GM12892 (cell line): ENCODE measurements around the gene POU6F2.
"Not testable (repeated sequence)": the region's sequence is repeated elsewhere in the genome, so short reads cannot be mapped to it uniquely, and the experiment has no call there.

Experiments used
- DNase-seq: peaks from one replicate; pipeline ENCODE4 v3.0.0; 2011; ENCODE audit not compliant: insufficient read length
- FAIRE-seq: peaks from 2 replicates; lab custom pipeline; 2011; peaks lifted over from hg19 to GRCh38; lab: Jason Lieb, UNC
- POLR2A ChIP-seq: IDR thresholded peaks from 2 replicates; pipeline ENCODE4 v1.6.1; 2011; ENCODE audit warnings: low read depth, low read length, control low read depth
- POLR2AphosphoS5 ChIP-seq: IDR thresholded peaks from 2 replicates; pipeline ENCODE4 v1.6.1; 2011; ENCODE audit warnings: low read depth, low read length, control low read depth
- TAF1 ChIP-seq: IDR thresholded peaks from 2 replicates; pipeline ENCODE4 v1.6.1; 2011; ENCODE audit warnings: low read depth, mild to moderate bottlenecking, control low read depth, low read length, borderline replicate concordance

Gene POU6F2

GRCh38 chr7:39005036-39005435 is 27.3 kb downstream of the POU6F2 start:
- TF ChIP-seq POLR2A (no peak), TAF1 (no peak), POLR2AphosphoS5 (no peak)
- no peak for FAIRE-seq
- DNase-seq, result no peak

- DNase-seq, result no peak
- no peak for FAIRE-seq
- TF ChIP-seq TAF1 (no peak), POLR2A (no peak), POLR2AphosphoS5 (no peak)
These were observed 27.8 kb downstream of the POU6F2 start for GRCh38 chr7:39005461-39005860.

DNA sequence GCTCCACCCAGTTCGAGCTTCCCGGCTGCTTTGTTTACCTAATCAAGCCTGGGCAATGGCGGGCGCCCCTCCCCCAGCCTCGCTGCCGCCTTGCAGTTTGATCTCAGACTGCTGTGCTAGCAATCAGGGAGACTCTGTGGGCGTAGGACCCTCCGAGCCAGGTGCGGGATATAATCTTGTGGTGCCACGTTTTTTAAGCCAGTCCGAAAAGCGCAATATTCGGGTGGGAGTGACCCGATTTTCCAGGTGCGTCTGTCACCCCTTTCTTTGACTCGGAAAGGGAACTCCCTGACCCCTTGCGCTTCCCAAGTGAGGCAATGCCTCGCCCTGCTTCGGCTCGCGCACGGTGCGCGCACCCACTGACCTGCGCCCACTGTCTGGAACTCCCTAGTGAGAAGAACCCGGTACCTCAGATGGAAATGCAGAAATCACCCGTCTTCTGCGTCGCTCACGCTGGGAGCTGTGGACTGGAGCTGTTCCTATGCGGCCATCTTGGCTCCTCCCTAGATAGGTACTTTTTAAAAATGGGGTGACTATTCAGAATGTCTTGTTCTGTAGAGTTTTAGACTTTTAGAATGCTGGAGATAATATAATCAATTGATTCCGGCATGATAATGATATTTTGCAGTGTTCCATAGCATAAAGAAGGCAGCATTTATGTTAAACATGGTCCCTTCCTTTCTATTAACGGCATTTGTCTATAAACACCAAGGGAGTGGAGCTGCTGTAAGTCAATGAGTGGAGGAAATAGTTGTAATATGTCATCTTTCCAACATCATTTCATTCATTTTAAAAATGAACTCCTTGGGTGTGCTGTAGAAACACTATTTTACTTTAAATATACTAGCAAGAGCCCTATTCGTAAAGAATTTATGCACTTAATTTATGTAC is 35.6 kb downstream of the POU6F2 start:
- not testable (repeated sequence) for FAIRE-seq, DNase-seq

- DNase-seq (no peak), FAIRE-seq (no peak)
- TF ChIP-seq POLR2A (no peak), TAF1 (no peak), POLR2AphosphoS5 (no peak)
These were observed 38.9 kb downstream of the POU6F2 start for GRCh38 chr7:39016609-39017008.

GRCh38 chr7:39017369-39017915 is 39.7 kb downstream of the POU6F2 start:
- FAIRE-seq, result no peak

DNA sequence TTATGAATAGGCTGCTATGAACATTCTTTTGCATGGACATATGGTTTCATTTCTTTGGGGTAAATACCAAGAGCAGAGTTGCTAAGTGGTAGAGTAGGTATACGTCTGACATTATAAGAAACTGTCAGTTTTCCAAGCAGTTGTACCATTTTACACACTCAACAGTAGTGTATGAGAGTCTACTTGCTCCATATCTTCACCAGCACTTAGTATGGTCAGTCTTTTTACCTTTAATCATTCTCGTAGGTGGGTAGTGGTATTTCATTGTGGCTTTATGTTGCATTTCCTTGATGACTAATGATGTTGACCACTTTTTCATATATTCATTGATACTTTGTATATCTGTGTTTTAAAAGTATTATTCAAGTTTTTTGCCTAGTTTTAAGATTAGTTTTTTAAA is 45.1 kb downstream of the POU6F2 start:
- no peak for TF ChIP-seq POLR2A
- no peak for TF ChIP-seq TAF1
- no peak for TF ChIP-seq POLR2AphosphoS5
- FAIRE-seq, result no peak
- DNase-seq, result no peak

More at GRCh38 chr7:39017369-39017915, 39.7 kb downstream of the POU6F2 start:
- DNase-seq, result no peak
- TF ChIP-seq TAF1, result no peak
- no peak for TF ChIP-seq POLR2AphosphoS5
- no peak for TF ChIP-seq POLR2A

GRCh38 chr7:39027491-39027890 is 49.8 kb downstream of the POU6F2 start:
- no peak for TF ChIP-seq POLR2A
- no peak for TF ChIP-seq POLR2AphosphoS5
- TF ChIP-seq TAF1, result no peak
- DNase-seq (no peak), FAIRE-seq (no peak)

- no peak for FAIRE-seq
These were observed 56.3 kb downstream of the POU6F2 start for GRCh38 chr7:39033885-39034624.

DNA sequence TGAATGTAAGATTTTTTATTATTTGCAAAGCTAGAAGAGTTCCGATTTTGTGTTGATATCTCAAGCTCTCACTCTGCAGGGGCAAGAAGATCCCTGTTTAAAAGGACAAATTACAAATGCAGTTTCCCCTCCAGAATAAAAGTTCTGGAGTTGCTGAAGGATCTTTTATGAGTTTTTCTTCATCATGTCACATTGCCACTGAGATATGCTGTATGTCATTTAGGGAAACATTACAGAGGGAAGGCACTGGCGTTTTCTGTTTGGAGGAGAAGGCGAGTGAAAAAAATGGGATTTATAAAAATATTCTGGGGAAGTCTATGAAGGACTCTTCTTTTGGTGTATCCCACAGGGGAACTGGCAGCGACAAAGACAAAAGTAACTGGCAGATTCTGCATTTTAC is 57.4 kb downstream of the POU6F2 start:
- TF ChIP-seq TAF1, result no peak
- no peak for TF ChIP-seq POLR2A
- TF ChIP-seq POLR2AphosphoS5, result no peak
- FAIRE-seq, result no peak
- DNase-seq, result no peak

More at GRCh38 chr7:39033885-39034624, 56.3 kb downstream of the POU6F2 start:
- DNase-seq, result no peak
- TF ChIP-seq TAF1, result no peak
- no peak for TF ChIP-seq POLR2A
- TF ChIP-seq POLR2AphosphoS5, result no peak

GRCh38 chr7:39035903-39036302 is 58.2 kb downstream of the POU6F2 start:
- FAIRE-seq (no peak), DNase-seq (no peak)
- no peak for TF ChIP-seq POLR2AphosphoS5
- TF ChIP-seq POLR2A, result no peak
- no peak for TF ChIP-seq TAF1

DNA sequence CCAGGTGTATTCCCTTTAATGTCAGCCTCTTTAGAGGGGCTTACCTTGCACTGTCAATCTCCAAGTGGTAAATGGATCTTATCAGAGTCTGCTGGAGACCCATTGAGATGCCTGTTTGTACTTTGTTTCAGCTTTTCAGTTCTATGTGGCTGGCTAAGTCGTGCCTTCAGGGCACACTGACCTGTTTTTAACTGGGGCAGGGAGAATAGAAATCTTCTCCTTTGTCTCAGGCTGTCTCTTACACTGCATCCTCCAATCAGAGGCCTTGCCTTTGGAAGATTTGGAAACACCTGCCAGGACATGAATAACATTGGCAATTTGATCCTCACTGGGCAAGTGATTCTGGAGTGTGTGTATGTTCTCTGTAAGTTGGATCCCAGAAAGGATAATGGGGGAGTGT is 65.0 kb downstream of the POU6F2 start:
- FAIRE-seq, result no peak

More for the DNA sequence above, 65.0 kb downstream of the POU6F2 start:
- TF ChIP-seq TAF1 (no peak), POLR2AphosphoS5 (no peak), POLR2A (no peak)
- no peak for DNase-seq
